ENCODE measurements around the gene SLF1. TPM values are rescaled to one million over a fixed set of nuclear protein-coding genes. Genes with fewer than 3 reads are reported as not detected.

The SLF1 gene
- polyA plus RNA-seq, 3 donors, result 1.1 to 2.7 (median 2.0) TPM

GRCh38 chr5:94614156-94614805 lies 4.2 kb upstream of the SLF1 start:
- intact Hi-C loops (cut with micrococcal nuclease), result no loop called here
- Histone ChIP-seq H2AFZ (ENCODE audit: insufficient read depth, low read depth, low read length, poor library complexity, severe bottlenecking) (no peak overlapping the region), H3K27me3 (ENCODE audit: control insufficient read depth in 2 of 2, insufficient read depth in 2 of 2, low read length in 2 of 2) (no peaks in the 10 kb centered on the region), H3K9ac (ENCODE audit: insufficient read depth, low read length, poor library complexity, severe bottlenecking) (no peak overlapping the region), H3K4me3 (replicated peaks in 1 of 3; ENCODE audit: low read depth in 2 of 3, low read length in 3 of 3) (no peak overlapping the region), H3K9me3 (replicated peaks in 1 of 2; ENCODE audit: control insufficient read depth in 1 of 2, insufficient read depth in 1 of 2, low read length in 2 of 2) (no peaks in the 10 kb centered on the region), H3K4me1 (ENCODE audit: control insufficient read depth in 1 of 2, insufficient read depth in 2 of 2, low read length in 2 of 2) (peaks cover 11 to 13% of the 10 kb centered on the region in 2 donors), H3K27ac (ENCODE audit: low read depth in 1 of 2, low read length in 2 of 2) (no peak overlapping the region), H4K20me1 (ENCODE audit: insufficient read depth, low read length) (no peaks in the 10 kb centered on the region), H3K36me3 (replicated peaks in 1 of 2; ENCODE audit: control insufficient read depth in 1 of 2, insufficient read depth in 2 of 2, low read length in 2 of 2) (no peaks in the 10 kb centered on the region), H3K79me2 (ENCODE audit: insufficient read depth, low read length) (peaks cover 20% of the 10 kb centered on the region), H3K4me2 (replicated peaks; ENCODE audit: extremely low read depth, low read length, poor library complexity, severe bottlenecking) (no peak overlapping the region)
- no peak overlapping the region for H3K4me3 Mint-ChIP-seq
- no peaks in the 10 kb centered on the region for H3K27me3 Mint-ChIP-seq (ENCODE audit: low read depth in 3 of 3)
- no peaks in the 10 kb centered on the region for H3K9me3 Mint-ChIP-seq
- no peak for DNase-seq
- peaks cover 0 to 4% of the 10 kb centered on the region in 2 donors for H3K36me3 Mint-ChIP-seq
- no peak overlapping the region for H3K27ac Mint-ChIP-seq
- TF ChIP-seq, protein P1, sequence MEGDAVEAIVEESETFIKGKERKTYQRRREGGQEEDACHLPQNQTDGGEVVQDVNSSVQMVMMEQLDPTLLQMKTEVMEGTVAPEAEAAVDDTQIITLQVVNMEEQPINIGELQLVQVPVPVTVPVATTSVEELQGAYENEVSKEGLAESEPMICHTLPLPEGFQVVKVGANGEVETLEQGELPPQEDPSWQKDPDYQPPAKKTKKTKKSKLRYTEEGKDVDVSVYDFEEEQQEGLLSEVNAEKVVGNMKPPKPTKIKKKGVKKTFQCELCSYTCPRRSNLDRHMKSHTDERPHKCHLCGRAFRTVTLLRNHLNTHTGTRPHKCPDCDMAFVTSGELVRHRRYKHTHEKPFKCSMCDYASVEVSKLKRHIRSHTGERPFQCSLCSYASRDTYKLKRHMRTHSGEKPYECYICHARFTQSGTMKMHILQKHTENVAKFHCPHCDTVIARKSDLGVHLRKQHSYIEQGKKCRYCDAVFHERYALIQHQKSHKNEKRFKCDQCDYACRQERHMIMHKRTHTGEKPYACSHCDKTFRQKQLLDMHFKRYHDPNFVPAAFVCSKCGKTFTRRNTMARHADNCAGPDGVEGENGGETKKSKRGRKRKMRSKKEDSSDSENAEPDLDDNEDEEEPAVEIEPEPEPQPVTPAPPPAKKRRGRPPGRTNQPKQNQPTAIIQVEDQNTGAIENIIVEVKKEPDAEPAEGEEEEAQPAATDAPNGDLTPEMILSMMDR (IDR thresholded peaks at IDR 0.05), result no peak
- peaks cover 14% of the 10 kb centered on the region for H3K4me1 Mint-ChIP-seq
- 97% methylated on average over 2 of the region's 2 CpGs for WGBS (ENCODE audit: insufficient coverage)

- no peaks in the 10 kb centered on the region for H3K27me3 Mint-ChIP-seq (ENCODE audit: low read depth in 3 of 3)
- Histone ChIP-seq H3K9ac (ENCODE audit: insufficient read depth, low read length, poor library complexity, severe bottlenecking) (no peak overlapping the region), H3K4me2 (replicated peaks; ENCODE audit: extremely low read depth, low read length, poor library complexity, severe bottlenecking) (no peak overlapping the region), H3K36me3 (replicated peaks in 1 of 2; ENCODE audit: control insufficient read depth in 1 of 2, insufficient read depth in 2 of 2, low read length in 2 of 2) (no peaks in the 10 kb centered on the region), H3K27ac (ENCODE audit: low read depth in 1 of 2, low read length in 2 of 2) (no peak overlapping the region), H2AFZ (ENCODE audit: insufficient read depth, low read depth, low read length, poor library complexity, severe bottlenecking) (no peak overlapping the region), H4K20me1 (ENCODE audit: insufficient read depth, low read length) (no peaks in the 10 kb centered on the region), H3K4me1 (ENCODE audit: control insufficient read depth in 1 of 2, insufficient read depth in 2 of 2, low read length in 2 of 2) (peaks cover 17 to 21% of the 10 kb centered on the region in 2 donors), H3K27me3 (ENCODE audit: control insufficient read depth in 2 of 2, insufficient read depth in 2 of 2, low read length in 2 of 2) (no peaks in the 10 kb centered on the region), H3K9me3 (replicated peaks in 1 of 2; ENCODE audit: control insufficient read depth in 1 of 2, insufficient read depth in 1 of 2, low read length in 2 of 2) (no peaks in the 10 kb centered on the region), H3K79me2 (ENCODE audit: insufficient read depth, low read length) (peaks cover 36% of the 10 kb centered on the region), H3K4me3 (replicated peaks in 1 of 3; ENCODE audit: low read depth in 2 of 3, low read length in 3 of 3) (no peak overlapping the region)
- intact Hi-C loops (cut with micrococcal nuclease), result no loop called here
- H3K4me3 Mint-ChIP-seq, result no peak overlapping the region
- no peak overlapping the region for H3K27ac Mint-ChIP-seq
- TF ChIP-seq, protein P1 (IDR thresholded peaks at IDR 0.05), result no peak
- H3K4me1 Mint-ChIP-seq, result peaks cover 20% of the 10 kb centered on the region
- no peak for DNase-seq
- 100% methylated on average over 1 of the region's 3 CpGs for WGBS (ENCODE audit: insufficient coverage)
- peaks cover 0 to 4% of the 10 kb centered on the region in 2 donors for H3K36me3 Mint-ChIP-seq
- H3K9me3 Mint-ChIP-seq, result no peaks in the 10 kb centered on the region
Observed at GRCh38 chr5:94615862-94616261, 2.6 kb upstream of the SLF1 start.
